ENCODE measurements around the gene MMEL1. TPM values are rescaled to one million over a fixed set of nuclear protein-coding genes. Genes with fewer than 3 reads are reported as not detected.

The MMEL1 gene
- total and polyA plus RNA-seq, 2 of the 13 experiments (the other 11 are each of a cell fraction or from before 2014, with no cell fraction given): 0.48 TPM; not detected in 1

- no peak for TF ChIP-seq CSRNP1 (CRISPR knock-in tag; IDR thresholded peaks at IDR 0.05)
- no peak for TF ChIP-seq ATF7-NPFF (CRISPR knock-in tag; IDR thresholded peaks at IDR 0.05; ENCODE audit: low read depth)
- no peak for TF ChIP-seq RXRA (CRISPR knock-in tag; IDR thresholded peaks at IDR 0.05)
- TF ChIP-seq HINFP (CRISPR knock-in tag; IDR thresholded peaks at IDR 0.05; ENCODE audit: low read depth): no peak
- TF ChIP-seq SKI (IDR thresholded peaks at IDR 0.05; ENCODE audit: partially characterized antibody): no peak
- no peak for TF ChIP-seq ZNF530 (CRISPR knock-in tag; IDR thresholded peaks at IDR 0.05; ENCODE audit: low read depth)
- no peak for TF ChIP-seq ISX (CRISPR knock-in tag; conservative IDR thresholded peaks at IDR 0.05)
- TF ChIP-seq, protein P1, sequence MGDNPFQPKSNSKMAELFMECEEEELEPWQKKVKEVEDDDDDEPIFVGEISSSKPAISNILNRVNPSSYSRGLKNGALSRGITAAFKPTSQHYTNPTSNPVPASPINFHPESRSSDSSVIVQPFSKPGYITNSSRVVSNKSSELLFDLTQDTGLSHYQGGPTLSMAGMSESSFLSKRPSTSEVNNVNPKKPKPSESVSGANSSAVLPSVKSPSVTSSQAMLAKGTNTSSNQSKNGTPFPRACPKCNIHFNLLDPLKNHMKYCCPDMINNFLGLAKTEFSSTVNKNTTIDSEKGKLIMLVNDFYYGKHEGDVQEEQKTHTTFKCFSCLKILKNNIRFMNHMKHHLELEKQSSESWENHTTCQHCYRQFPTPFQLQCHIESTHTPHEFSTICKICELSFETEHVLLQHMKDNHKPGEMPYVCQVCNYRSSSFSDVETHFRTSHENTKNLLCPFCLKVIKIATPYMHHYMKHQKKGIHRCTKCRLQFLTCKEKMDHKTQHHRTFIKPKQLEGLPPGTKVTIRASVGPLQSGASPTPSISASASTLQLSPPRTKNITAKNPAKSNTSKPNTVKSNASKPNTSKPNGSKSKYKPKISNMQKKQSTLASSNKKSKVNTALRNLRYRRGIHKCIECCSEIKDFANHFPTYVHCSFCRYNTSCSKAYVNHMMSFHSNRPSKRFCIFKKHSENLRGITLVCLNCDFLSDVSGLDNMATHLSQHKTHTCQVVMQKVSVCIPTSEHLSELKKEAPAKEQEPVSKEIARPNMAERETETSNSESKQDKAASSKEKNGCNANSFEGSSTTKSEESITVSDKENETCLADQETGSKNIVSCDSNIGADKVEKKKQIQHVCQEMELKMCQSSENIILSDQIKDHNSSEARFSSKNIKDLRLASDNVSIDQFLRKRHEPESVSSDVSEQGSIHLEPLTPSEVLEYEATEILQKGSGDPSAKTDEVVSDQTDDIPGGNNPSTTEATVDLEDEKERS (CRISPR knock-in tag; IDR thresholded peaks at IDR 0.05): no peak
These were observed 30.4 kb downstream of the MMEL1 start (continued) for GRCh38 chr1:2602311-2602835.

Measured in HepG2 (cell line).